ENCODE results near the gene PTPN4. TPM values are rescaled to one million over a fixed set of nuclear protein-coding genes. Genes with fewer than 3 reads are reported as not detected.

PTPN4 gene
- polyA plus RNA-seq, 1 donor from 2014 or later = 22.0 TPM

GRCh38 chr2:119958670-119959268, 199.0 kb downstream of the PTPN4 start:
- no peaks in the 10 kb centered on the region for H3K9me3 ChIP-seq (ENCODE audit: low read length)
- H3K27ac ChIP-seq (ENCODE audit: low read length) = no peak overlapping the region
- no peaks in the 10 kb centered on the region for H3F3A ChIP-seq (ENCODE audit: insufficient read depth, low read length, poor library complexity, severe bottlenecking)
- H3K36me3 ChIP-seq (ENCODE audit: insufficient read depth, low read length) = peaks cover 17% of the 10 kb centered on the region
- H3K27me3 ChIP-seq (ENCODE audit: insufficient read depth, low read depth, low read length) = no peaks in the 10 kb centered on the region
- H3K9me2 ChIP-seq (ENCODE audit: insufficient read depth, low read length) = no peaks in the 10 kb centered on the region
- no peak overlapping the region for H2AFZ ChIP-seq (ENCODE audit: low read depth, low read length)
- H3K79me2 ChIP-seq (replicated peaks; ENCODE audit: insufficient read depth, low read length) = no peaks in the 10 kb centered on the region
- H3K4me2 ChIP-seq (ENCODE audit: low read length) = no peak overlapping the region
- H3K9ac ChIP-seq (ENCODE audit: low read length) = no peak overlapping the region
- no peak for TF ChIP-seq EP300 (conservative IDR thresholded peaks at IDR 0.05; ENCODE audit: poor library complexity, severe bottlenecking)
- no peak for TF ChIP-seq MXI1 (conservative IDR thresholded peaks at IDR 0.05; ENCODE audit: poor library complexity, severe bottlenecking)
- no peak for TF ChIP-seq EZH2 (IDR thresholded peaks at IDR 0.05; ENCODE audit: borderline replicate concordance, insufficient read depth, low read length, poor library complexity, severe bottlenecking)
- no peak for TF ChIP-seq SMC3 (conservative IDR thresholded peaks at IDR 0.05; ENCODE audit: poor library complexity)
- no peak for TF ChIP-seq RAD21 (conservative IDR thresholded peaks at IDR 0.05)
- no peak for TF ChIP-seq CTCF (IDR thresholded peaks at IDR 0.05; ENCODE audit: poor library complexity, severe bottlenecking)
- H4K20me1 ChIP-seq (ENCODE audit: insufficient read depth) = no peaks in the 10 kb centered on the region
- H3K4me3 ChIP-seq (ENCODE audit: low read length) = no peak overlapping the region

DNA sequence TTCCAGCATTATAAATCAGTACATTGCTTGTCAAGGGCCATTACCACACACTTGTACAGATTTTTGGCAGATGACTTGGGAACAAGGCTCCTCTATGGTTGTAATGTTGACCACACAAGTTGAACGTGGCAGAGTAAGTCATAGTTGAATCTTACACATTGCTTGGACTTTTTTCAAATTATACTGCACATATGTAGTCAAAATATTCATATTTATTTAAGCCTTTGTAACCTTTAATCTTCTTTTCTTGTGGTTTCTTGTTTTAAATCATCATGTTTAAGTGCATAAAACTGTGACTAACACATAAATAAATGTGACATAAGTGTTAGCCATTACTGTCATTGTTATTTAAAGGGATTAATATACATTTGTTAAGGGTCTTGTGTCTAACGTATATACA, 201.1 kb downstream of the PTPN4 start:
- Histone ChIP-seq H3K27ac (ENCODE audit: low read length) (no peak overlapping the region), H4K20me1 (ENCODE audit: insufficient read depth) (no peaks in the 10 kb centered on the region), H3K79me2 (replicated peaks; ENCODE audit: insufficient read depth, low read length) (no peaks in the 10 kb centered on the region), H3F3A (ENCODE audit: insufficient read depth, low read length, poor library complexity, severe bottlenecking) (no peaks in the 10 kb centered on the region), H3K4me2 (ENCODE audit: low read length) (no peak overlapping the region), H3K9me3 (ENCODE audit: low read length) (no peaks in the 10 kb centered on the region), H3K9ac (ENCODE audit: low read length) (no peak overlapping the region), H3K9me2 (ENCODE audit: insufficient read depth, low read length) (no peaks in the 10 kb centered on the region), H3K27me3 (ENCODE audit: insufficient read depth, low read depth, low read length) (no peaks in the 10 kb centered on the region), H2AFZ (ENCODE audit: low read depth, low read length) (no peak overlapping the region), H3K4me3 (ENCODE audit: low read length) (no peak overlapping the region), H3K36me3 (ENCODE audit: insufficient read depth, low read length) (peaks cover 11% of the 10 kb centered on the region)
- TF ChIP-seq SMC3 (conservative IDR thresholded peaks at IDR 0.05; ENCODE audit: poor library complexity) (no peak), EP300 (conservative IDR thresholded peaks at IDR 0.05; ENCODE audit: poor library complexity, severe bottlenecking) (no peak), CTCF (IDR thresholded peaks at IDR 0.05; ENCODE audit: poor library complexity, severe bottlenecking) (no peak), EZH2 (IDR thresholded peaks at IDR 0.05; ENCODE audit: borderline replicate concordance, insufficient read depth, low read length, poor library complexity, severe bottlenecking) (no peak), RAD21 (conservative IDR thresholded peaks at IDR 0.05) (no peak), MXI1 (conservative IDR thresholded peaks at IDR 0.05; ENCODE audit: poor library complexity, severe bottlenecking) (no peak), POLR2AphosphoS5 (IDR thresholded peaks at IDR 0.05) (no peak), TAF1 (IDR thresholded peaks at IDR 0.05; ENCODE audit: low read depth) (no peak)
- TF ChIP-seq, protein P1, sequence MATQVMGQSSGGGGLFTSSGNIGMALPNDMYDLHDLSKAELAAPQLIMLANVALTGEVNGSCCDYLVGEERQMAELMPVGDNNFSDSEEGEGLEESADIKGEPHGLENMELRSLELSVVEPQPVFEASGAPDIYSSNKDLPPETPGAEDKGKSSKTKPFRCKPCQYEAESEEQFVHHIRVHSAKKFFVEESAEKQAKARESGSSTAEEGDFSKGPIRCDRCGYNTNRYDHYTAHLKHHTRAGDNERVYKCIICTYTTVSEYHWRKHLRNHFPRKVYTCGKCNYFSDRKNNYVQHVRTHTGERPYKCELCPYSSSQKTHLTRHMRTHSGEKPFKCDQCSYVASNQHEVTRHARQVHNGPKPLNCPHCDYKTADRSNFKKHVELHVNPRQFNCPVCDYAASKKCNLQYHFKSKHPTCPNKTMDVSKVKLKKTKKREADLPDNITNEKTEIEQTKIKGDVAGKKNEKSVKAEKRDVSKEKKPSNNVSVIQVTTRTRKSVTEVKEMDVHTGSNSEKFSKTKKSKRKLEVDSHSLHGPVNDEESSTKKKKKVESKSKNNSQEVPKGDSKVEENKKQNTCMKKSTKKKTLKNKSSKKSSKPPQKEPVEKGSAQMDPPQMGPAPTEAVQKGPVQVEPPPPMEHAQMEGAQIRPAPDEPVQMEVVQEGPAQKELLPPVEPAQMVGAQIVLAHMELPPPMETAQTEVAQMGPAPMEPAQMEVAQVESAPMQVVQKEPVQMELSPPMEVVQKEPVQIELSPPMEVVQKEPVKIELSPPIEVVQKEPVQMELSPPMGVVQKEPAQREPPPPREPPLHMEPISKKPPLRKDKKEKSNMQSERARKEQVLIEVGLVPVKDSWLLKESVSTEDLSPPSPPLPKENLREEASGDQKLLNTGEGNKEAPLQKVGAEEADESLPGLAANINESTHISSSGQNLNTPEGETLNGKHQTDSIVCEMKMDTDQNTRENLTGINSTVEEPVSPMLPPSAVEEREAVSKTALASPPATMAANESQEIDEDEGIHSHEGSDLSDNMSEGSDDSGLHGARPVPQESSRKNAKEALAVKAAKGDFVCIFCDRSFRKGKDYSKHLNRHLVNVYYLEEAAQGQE (IDR thresholded peaks at IDR 0.05; ENCODE audit: borderline replicate concordance) = no peak

All from neural cell (in vitro differentiated cells).